GM13976 (cell line): Measurements from ENCODE around the gene DEFB113.

Source experiments
- DNase-seq: peaks from one replicate; pipeline ENCODE4 v3.0.0; 2012; ENCODE audit warnings: low spot score
- in situ Hi-C: fragments of 300-500 bp; cut with MboI; formaldehyde crosslinking; loops from one replicate; pipeline ENCODE4 v1.12.0; 2022; ENCODE audit warnings: low sequenced_read_pairs, mixed read lengths, inconsistent platforms; ENCODE audit not compliant: unreplicated experiment
- TF ChIP-seq, protein P1 (sequence below): IDR thresholded peaks from 2 replicates; pipeline ENCODE4 v1.5.1; 2012; ENCODE audit warnings: borderline replicate concordance, mild to moderate bottlenecking; ENCODE audit not compliant: insufficient read depth; ENCODE audit errors: extremely low read depth, missing control alignments, control extremely low read depth

Gene DEFB113

DNA sequence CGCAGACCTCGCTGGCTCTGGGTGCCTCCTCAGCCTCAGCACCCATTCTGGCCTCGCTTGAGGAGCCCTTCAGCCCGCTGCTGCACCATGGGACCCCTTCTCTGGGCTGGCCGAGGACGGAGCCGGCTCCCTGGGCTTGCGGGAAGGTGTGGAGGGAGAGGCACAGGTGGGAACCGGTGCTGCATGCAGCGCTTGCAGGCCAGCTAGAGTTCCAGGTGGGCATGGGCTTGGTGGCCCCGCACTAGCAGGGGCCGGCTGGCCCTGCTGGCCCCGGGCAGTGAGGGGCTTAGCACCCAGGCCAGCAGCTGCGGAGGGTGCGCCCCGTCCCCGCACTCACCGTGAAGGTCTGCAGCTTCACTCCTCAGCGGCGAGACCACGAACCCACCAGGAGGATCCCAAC is 35.9 kb downstream of the DEFB113 start:
- DNase-seq: no peak
- TF ChIP-seq, protein P1, sequence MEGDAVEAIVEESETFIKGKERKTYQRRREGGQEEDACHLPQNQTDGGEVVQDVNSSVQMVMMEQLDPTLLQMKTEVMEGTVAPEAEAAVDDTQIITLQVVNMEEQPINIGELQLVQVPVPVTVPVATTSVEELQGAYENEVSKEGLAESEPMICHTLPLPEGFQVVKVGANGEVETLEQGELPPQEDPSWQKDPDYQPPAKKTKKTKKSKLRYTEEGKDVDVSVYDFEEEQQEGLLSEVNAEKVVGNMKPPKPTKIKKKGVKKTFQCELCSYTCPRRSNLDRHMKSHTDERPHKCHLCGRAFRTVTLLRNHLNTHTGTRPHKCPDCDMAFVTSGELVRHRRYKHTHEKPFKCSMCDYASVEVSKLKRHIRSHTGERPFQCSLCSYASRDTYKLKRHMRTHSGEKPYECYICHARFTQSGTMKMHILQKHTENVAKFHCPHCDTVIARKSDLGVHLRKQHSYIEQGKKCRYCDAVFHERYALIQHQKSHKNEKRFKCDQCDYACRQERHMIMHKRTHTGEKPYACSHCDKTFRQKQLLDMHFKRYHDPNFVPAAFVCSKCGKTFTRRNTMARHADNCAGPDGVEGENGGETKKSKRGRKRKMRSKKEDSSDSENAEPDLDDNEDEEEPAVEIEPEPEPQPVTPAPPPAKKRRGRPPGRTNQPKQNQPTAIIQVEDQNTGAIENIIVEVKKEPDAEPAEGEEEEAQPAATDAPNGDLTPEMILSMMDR: no peak
- in situ Hi-C loops: no loop called here

DNA sequence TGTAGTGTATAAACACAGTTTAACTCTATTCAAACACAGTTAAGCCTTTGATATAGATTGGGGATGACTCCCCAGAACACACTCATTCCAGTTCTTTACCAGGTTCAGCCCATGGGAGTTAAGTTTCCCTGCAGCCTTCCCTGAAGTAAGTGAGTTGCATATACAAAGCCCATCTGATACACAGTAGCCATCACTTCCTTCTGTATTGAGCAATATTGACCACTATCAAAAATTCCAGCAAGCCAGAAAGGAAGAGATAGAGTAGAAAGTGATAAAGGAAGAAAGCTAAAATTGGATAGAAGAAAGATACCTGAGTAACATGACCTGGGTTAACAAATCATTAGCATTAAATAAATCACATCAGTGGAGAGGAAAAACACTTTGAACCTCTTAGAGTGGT is 40.1 kb downstream of the DEFB113 start:
- TF ChIP-seq, protein P1: no peak
- DNase-seq: no peak
- in situ Hi-C loops: no loop called here

DNA sequence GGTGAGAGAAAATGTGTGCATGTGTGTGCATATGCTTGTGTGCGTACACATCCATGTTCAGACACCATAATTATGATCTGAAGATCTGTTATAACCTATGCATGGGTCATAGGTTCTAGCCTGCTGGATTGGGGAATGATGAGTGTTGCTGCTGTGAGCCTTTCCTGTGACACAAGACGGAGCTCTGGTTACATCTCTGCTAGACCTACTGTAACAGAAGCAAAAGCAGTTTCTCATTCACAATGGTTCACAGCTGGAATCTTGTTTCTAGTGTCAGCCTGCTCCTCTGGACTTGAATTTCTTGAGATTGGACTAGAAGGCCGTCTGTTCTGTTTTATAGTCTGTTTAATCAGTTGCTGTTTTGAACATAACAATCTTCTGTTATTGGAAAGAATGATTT is 45.6 kb downstream of the DEFB113 start:
- no peak for DNase-seq
- TF ChIP-seq, protein P1: no peak
- in situ Hi-C loops: no loop called here

- TF ChIP-seq, protein P1: no peak
- in situ Hi-C loops: no loop called here
- DNase-seq: no peak
Measured at GRCh38 chr6:49919935-49920644, 49.3 kb downstream of the DEFB113 start.

- DNase-seq: no peak
- TF ChIP-seq, protein P1: no peak
- in situ Hi-C loops: no loop called here
Measured at GRCh38 chr6:49919261-49919660, 50.2 kb downstream of the DEFB113 start.

GRCh38 chr6:49918787-49919186 is 50.6 kb downstream of the DEFB113 start:
- TF ChIP-seq, protein P1: no peak
- in situ Hi-C loops: no loop called here

More at GRCh38 chr6:49918787-49919186, 50.6 kb downstream of the DEFB113 start:
- DNase-seq: no peak
